Amygdala (tissue), 56 donors: ENCODE data around the gene DYRK1B.
A peak's percentile ranks its signal among the peaks of the same experiment; 100 is the strongest.
"Not testable (repeated sequence)": the region's sequence is repeated elsewhere in the genome, so short reads cannot be mapped to it uniquely, and the experiment has no call there.

ENCODE experiments used
- DNase-seq, 56 donors: peaks; one replicate each; lab custom pipeline; 2025; lab: John Stamatoyannopoulos, UW

Gene DYRK1B

DNA sequence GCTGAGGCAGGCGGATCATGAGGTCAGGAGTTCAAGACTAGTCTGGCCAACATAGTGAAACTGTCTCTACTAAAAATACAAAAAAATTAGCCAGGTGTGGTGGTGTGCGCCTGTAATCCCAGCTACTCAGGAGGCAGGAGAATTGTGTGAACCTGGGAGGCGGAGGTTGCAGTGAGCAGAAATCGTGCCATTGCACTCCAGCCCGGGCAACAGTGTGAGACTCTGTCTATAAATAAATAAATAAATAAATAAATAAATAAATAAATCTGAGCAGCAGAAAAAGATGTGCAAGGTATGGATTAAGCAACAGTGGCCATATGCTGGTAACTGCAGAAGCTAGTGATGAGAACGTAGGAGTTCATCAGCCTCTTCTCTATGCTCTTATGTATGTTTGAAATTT, 19.9 kb downstream of the DYRK1B start:
- DNase-seq: not testable (repeated sequence)

DNA sequence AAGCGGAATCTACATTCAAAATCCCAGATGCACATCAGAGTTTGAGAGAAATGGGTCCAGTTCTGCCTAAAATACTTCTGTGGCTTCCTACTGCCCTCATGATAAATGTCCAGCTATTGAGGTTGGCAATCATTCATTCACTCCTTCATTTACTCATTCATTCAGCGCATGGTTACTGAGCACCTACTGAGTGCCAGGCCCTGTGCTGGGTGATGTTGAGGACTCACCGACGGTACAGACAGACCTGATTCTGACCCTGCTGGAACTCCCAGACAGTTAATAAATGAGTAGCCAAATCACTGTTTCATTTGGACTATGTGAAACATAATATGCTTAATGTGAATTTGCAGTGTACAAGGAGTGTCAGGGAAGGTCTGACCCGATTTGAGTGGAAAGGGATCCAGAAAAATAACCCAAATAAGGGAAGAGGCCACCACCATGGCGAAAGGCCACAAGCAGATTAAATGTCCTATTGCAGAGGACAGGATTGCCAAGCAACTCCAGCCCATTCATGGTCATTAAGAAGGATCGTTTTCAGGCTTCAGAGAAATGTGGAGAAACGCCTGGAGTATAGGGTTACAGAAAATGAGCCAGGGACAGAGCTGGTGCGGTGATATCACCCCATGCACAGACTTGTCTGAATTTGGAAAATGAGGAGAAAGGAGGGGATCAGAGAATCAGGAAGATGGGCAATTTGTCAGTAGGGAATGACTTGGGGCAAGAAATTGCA, 20.5 kb downstream of the DYRK1B start:
- no peak for DNase-seq

DNA sequence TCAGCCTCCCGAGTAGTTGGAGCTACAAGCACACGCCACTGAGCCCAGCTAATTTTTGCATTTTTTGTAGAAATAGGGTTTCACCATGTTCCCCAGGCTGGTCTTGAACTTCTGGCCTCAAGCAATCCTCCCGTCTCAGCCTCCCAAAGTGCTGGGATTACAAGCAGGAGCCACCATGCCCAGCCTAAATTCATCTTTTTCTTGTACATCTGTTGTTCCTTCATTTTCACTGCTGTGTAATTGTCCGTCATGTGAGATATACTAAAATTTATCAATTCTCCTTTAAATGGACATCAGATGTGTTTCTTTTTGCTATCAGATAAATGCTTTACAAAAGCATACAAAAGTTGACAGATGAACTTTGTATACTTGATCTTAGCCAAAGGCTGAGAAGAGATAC, 22.9 kb downstream of the DYRK1B start:
- DNase-seq: no peak

DNA sequence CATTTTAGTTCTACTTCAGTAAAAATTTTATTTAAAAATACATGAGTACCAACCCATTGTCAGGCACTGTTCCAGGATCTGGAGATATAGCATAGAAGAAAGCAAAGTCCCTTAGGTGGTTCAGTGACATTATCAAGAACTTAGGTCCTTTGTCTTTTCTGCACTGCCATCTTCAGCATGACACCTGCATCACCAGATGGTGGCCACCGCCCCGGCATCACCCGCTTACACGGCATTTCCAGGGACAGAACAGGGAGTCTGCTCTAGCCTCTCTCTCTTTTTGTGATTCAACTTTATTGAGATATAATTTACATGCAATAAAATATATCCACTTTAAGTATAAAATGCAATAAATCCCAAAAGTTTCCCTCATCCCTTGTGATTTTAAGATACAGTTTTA, 23.5 kb downstream of the DYRK1B start:
- DNase-seq: no peak

DNA sequence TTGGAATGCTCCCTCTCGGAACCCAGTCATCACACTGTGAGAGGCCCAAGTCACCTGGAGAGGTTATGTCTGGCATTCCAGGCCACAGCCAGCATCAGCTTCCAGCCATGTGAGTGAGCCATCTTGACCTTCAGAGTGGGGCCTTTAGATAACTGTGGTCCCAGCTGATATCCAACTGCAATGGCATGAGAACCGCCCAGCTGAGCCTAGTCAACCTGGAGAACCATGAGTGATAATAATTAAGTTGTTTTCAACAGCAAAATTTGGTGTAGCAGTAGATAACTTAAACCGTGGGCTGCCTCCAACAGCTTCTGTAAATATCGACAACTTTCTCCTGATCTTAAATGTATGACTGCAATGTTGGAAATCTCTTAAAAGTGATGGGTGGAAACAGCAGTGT, 24.6 kb downstream of the DYRK1B start:
- no peak for DNase-seq

DNA sequence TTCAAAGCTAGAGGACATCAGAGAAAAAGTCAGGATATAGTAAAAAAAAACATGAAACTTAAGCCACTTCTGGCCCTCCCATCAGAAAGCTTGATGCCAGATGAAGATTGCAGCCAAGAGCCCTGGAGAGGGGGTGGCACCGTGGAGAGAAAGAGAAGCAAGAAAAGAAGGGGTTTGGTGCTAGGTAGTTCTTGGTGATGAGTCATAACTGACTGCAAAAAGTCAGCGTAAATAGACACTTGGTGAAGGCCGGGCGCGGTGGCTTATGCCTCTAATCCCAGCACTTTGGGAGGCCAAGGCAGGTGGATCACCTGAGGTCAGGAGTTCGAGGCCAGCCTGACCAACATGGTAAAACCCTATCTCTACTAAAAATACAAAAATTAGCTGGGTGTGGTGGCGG, 25.3 kb downstream of the DYRK1B start:
- DNase-seq: not testable (repeated sequence)

DNA sequence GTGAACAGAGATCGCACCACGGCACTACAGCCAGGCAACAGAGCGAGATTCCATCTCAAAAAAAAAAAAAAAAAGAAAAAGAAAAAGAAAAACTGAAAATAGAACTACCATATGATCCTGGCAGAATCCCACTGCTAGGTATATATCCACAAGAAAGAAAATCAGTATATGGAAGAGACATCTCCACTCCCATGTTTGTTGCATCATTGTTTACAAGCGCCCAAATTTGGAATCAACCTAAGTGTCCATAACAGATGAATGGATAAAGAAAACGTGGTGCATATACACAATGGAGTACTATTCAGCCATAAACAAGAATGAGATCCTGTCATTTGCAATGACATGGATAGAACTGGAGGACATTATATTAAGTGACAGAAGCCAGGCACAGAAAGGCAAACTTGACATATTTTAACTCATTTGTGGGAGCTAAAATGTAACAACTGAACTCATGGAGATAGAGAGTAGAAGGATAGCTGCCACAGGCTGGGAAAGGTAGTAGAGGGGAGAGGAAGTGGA, 26.1 kb downstream of the DYRK1B start:
- DNase-seq: no peak

DNA sequence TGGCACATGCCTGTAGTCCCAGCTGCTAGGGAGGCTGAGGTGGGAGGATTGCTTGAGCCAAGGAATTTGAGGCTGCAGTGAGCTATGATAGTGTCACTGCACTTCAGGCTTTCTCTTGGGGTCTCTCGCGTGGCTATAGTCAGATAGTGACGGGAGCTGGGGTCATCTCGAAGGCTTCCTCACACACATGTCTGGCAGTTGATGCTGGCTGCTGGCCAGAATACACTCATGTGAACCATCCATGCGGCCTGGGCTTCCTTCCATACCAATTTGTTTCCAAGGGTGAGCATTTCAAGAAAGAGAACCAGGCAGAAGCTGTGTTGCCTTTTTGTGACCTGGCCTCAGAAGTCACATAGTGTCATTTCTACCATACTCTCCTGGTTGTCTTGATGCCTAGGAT, 28.9 kb downstream of the DYRK1B start:
- DNase-seq: no peak

DNA sequence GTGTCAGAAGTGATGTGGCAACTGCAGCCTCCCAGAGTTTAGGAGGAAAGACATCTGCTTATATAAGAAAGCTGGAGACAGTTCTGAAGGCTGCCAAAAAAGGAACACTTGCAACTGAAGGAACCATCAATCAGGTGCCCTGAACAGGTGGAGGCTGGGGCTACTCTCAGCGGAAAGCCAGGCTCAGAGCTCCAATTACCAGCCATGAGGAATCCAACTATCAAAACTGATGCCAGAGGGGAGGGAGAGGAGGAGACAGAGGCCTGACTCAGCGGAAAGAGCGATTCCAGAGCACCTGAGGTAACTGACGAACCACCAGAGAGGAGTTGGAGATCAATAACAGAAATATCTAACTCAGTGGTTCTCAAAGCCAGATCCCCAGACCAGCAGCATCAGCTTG, 31.0 kb downstream of the DYRK1B start:
- DNase-seq: no peak

DNA sequence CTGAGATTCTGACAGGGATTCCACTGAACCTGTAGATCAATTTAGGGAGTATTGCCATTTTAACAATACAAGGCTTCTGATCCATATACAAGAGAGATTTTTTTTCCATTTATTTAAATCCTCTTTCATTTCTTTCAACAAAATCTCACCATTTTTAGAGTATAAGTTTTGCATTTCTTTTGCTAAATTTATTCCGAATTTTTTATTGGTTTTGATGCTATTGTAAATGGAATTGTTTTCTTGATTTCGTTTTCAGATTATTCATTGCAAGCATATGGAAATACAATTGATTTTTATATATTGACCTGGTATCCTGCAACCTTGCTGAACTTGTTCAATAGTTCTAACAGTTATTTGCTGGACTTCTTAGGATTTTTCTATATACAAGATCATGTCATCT, 36.9 kb downstream of the DYRK1B start:
- no peak for DNase-seq

DNA sequence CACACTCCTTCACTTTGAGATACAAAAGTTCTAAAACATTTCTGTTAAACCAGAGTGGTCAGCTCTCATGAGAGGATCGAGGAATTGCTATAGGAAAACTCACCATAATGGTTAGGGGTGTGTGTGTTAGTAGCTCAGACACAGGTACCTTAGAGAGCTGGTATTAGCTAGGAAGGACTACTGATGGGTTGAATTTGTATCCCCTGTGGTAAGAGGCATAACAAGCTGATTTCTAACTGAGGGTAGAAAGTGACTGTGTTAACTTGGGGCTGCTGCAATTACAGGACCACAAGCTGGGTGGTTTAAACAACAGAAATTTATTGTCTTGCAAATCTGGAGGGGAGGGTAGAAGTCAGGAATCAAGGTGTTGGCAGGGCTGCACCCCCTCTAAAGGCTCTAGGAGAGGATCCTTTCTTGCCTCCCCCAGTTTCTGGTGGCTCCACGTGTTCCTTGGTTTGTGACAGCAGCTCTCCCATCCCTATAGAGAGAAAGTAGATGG, 37.9 kb downstream of the DYRK1B start:
- no peak for DNase-seq

DNA sequence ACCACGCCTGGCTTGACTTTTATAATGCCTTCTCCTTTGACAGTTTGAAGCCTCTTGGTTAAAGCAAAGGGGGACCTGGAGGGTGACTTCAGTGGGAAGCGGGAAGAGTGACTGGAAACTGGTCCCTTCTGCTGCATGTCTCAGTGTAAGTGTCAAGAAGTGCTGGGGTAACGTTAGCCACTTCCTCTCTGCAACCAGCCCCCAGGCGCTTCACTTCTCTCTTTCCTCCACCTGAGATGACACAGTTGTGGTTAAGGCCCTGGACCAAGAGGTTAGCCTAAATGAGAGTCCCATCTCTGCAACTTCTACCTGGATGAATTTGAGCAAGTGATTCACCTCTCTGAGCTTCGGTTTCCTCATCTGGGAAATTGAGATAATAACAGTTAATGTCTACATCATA, 39.0 kb downstream of the DYRK1B start:
- no peak for DNase-seq

DNA sequence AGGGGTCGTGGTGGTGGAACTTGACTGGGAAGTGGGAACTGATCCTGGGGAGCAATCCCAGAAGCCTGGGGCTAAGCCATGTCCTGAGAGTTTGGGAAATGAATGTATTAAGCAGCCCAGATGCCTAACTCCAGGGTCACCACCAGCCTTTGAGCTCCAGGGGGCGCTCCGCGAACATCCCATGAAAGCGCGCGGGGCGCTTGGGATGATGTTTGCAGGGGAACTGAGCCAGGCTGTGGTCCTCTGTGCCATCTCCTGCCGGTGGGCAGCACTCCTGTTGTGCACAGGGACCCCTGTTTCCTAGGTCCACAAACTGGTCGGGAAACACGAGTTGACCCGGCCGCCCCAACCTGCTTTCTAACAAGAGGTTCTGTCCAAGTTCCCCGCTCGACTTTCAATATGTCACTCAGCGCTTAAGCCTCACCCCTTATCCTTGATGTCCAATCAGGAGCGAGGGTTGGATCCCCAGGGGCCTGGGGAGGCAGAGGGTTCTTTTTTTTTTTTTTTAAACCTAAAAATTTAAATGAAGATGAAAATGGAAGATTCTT, 40.9 kb downstream of the DYRK1B start:
- peak in 55 of 56 donors; percentile 1 to 81 (median 39) for DNase-seq

DNA sequence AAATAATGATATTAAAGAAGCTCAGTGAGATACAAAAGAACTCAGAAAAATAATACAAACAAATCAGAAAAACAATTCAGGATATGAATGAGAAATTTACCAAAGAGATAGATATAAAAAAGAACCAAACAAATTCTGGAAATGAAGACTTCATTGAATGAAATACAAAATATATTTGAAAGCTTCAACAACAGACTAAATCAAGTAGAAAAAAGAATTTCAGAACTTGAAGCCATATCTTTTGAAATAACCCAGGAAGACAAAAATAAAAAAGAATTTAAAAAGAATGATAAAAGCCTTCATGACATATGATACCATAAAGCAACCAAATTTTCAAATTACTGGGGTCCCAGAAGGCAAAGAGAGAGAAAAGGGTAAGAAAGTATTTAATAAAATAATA, 45.7 kb downstream of the DYRK1B start:
- DNase-seq: no peak

DNA sequence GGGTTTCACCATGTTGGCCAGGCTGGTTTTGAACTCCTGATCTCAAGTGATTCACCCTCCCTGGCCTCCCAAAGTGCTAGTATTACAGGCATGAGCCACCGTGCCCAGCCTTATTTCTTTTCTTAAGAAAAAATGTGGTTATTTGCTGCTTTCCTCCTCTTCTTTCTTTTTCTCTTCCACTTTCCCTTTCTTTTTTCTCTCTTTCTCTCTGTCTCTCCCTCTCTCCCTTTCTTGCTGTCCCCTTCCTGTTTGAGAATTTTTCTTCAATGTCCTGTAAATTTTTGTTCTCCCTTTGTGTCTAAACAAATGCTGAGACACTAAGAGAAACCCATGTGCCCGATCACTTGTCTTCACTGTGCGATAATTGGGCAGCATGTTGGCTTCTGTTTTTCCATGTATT, 53.1 kb downstream of the DYRK1B start:
- DNase-seq: no peak

DNA sequence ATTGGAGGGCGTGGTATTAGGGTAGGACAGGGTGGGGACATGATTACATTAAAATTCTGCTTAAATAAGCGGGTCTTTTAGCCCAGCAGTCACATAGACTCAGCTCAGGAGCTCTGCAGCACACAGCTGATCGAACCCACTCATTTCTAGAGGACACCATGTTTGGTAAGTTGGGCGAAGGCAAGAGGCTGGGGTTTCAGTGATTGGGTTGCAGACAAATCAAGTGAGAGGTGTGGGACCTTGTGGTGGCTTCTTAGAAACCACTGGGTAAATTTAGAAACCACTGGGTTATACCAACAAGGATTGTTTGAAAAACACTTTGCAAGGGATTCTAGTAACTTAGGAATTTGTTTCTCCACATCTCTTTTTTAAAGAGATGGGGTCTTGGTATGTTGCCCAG, 55.2 kb downstream of the DYRK1B start, which contains the start of gene LEUTX:
TSS of gene LEUTX (plus strand) at position 92 of the 400 bp plus-strand sequence. CDS start at position 159, 67 bp downstream.
- no peak for DNase-seq
